ENCODE data around the gene OVOL3.

OVOL3 gene

DNA sequence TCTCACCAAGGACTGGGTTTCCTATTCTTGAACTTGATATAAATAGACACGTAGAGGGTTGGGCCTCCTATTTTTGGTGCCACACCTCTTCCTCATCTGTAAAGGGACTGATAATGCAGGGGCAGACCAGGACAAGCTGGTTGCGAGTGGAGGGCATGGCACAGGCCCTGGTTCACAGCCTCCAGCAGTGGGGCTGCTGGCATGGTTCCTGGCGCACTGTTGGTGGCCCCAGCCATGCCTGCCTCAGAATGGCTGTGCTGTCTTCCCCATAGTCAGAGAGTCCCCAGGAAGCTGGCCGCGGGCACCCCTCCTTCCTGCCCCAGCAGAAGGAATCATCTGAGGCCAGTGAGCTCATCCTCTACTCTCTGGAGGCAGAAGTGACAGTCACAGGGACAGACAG lies 10.5 kb upstream of the OVOL3 start:
- no peak for DNase-seq (ENCODE audit: low read depth)

DNA sequence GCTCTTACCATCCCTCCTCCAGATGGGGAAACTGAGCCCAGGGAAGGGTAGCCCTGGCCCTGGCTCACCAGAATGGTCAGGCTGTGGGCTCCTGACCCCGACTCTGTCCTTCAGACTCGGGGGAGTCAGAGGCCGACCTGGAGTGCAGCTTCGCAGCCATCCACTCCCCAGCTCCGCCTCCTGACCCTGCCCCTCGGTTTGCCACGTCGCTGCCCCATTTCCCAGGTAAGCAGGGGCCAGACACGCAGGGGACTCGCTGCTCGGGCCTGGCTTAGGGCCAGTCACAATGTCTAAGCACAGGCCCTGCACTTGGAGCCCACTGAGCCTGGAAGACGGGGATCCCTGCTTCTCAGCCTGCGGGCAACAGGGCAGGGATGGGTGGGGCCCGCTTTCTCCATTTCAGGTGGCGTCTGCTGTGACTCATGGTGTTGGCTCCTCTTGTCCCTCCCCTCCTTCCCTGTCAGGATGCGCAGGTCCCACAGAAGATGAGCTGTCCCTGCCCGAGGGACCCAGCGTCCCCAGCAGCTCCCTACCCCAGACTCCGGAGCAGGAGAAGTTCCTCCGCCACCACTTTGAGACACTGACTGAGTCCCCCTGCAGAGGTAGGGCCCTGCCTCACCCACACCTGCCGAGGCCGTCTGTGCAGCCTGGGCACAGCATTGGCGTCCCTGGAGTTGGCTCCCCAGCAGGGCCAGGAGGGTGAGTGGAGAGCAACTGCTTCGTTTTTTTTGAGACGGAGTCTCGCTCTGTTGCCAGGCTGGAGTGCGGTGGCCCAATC lies 9.2 kb upstream of the OVOL3 start:
- DNase-seq (ENCODE audit: low read depth), result no peak

- no peak for DNase-seq (ENCODE audit: low read depth)
Measured at GRCh38 chr19:36103040-36103626, 7.8 kb upstream of the OVOL3 start.

DNA sequence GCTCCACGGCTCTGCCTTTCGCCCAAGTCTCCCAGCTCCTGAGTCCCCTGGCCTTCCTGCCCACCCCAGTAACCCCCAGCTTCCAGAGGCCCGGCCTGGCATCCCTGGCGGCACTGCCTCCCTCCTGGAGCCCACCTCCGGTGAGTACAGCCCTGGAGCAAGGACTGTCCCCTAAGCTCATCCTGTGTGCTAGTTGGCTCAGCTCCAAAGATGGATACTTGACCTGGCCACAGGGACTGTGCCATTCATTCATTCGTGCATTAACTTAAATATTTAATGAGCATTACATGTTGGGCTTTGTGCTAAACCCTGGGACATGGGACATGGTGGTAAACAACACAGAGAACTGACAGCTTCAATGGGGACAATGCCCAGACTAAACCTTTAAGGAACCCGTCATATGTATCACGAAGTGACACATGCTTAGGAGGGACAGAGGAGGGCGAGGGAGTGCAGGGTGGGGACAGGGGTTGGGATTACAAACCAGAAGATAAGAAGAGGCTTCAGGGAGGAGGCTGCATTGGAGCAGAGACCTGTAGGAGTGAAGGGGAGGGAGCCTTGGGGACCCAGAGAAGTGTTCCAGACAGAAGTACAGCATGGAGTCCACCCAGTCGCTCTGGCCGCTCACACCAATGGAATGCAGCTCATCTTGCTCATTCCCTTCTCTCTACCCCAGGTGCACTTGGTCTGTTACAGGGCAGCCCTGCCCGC lies 6.9 kb upstream of the OVOL3 start:
- DNase-seq (ENCODE audit: low read depth), result no peak

GRCh38 chr19:36106441-36106840 lies 4.5 kb upstream of the OVOL3 start:
- no peak for DNase-seq (ENCODE audit: low read depth)

DNA sequence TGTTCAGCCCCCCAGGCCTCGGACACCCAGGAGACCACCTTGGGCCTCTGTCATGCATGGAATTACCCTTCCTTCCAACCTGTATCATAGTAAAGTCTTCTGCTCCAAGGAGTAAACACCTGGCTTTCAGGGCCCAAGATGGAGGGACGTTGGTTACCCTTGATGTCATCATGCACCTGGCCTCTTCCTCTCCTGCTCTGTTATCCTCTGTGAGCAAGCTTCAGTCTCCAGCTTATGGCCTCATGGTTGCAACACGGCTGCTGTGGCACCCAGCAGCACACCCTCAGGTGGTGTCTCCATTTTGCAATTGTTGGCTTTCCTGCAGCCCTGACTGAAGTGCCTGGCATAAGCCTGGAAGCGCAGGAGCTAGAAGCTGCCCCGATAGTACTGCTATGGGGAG lies 4.0 kb upstream of the OVOL3 start:
- no peak for DNase-seq (ENCODE audit: low read depth)

- DNase-seq (ENCODE audit: low read depth), result no peak
Measured at GRCh38 chr19:36108684-36109083, 2.3 kb upstream of the OVOL3 start.

GRCh38 chr19:36111200-36111539 lies 227 bp downstream of the OVOL3 start:
- no peak for DNase-seq (ENCODE audit: low read depth)

DNA sequence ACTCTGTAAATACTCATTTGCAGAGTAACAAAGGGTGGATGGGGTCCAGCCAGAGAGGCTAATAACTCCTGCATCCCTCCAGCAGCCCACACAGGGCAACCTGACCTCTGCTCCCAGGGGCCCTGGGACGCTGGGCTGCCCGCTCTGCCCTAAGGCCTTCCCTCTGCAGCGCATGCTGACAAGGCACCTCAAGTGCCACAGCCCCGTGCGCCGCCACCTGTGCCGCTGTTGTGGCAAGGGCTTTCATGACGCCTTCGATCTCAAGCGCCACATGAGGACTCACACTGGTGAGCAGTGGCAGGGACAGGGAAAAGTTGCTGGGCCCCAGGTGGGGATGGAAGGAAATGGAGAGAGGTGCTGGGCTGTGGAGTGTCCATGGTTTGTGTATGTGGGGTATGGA lies 1.7 kb downstream of the OVOL3 start:
- DNase-seq (ENCODE audit: low read depth), result no peak

DNA sequence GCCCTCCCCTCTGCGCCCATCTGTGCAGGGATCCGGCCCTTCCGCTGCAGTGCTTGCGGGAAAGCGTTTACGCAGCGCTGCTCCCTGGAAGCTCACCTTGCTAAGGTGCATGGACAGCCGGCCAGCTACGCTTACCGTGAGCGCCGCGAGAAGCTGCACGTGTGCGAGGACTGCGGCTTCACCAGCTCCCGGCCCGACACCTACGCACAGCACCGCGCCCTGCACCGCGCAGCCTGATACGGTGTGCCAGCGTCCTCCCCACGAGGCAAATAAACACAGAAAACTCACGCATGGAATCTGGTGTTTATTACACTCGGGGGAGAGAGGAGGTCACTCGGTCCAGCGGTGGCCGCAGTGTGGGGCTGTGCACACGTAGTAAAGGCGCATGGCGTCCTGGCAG lies 2.5 kb downstream of the OVOL3 start:
- no peak for DNase-seq (ENCODE audit: low read depth)

GRCh38 chr19:36113894-36114720 lies 3.2 kb downstream of the OVOL3 start:
- DNase-seq (ENCODE audit: low read depth), result no peak

DNA sequence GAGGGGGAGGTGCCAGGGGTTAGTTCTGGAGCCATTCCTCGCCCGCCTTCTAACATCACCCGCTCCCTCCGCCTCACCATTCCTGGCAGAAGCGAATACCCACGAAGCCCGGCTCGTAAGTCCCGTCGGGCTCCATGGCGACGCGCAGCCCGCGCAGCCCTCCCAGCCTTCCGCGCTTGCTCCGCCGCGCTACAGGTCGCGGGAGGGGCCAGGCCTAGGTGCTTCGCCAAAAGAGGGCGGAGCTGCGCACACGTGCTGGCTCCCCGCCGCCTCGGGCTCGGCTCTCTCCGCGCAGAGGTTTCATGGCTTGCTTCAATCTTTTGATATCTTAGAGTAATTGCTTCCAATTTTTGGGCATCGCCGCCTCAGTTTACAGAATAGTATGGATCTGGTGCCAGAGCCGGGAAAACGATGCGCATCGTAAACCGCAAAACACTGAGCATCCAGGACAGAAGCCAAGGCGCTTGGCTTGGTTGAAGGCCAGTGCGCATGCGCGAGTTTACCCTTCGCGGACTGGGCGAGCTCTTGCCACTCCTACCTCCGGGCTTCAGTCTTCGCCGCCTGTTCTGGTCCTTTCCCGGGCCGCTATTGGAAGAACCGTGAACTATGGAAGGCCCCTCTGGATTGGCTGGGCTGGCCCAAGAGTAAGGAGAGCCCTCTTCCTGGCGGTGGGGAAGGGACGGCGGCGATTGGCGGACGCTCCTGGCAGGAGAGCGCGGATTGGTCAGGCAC lies 3.9 kb downstream of the OVOL3 start, which contains the start of gene POLR2I:
Gene POLR2I, minus strand, starts transcription at position 155 of the 732 bp plus-strand sequence. Its CDS starts 19 bp downstream, at position 136.
- DNase-seq (ENCODE audit: low read depth), result peak; percentile 97

DNA sequence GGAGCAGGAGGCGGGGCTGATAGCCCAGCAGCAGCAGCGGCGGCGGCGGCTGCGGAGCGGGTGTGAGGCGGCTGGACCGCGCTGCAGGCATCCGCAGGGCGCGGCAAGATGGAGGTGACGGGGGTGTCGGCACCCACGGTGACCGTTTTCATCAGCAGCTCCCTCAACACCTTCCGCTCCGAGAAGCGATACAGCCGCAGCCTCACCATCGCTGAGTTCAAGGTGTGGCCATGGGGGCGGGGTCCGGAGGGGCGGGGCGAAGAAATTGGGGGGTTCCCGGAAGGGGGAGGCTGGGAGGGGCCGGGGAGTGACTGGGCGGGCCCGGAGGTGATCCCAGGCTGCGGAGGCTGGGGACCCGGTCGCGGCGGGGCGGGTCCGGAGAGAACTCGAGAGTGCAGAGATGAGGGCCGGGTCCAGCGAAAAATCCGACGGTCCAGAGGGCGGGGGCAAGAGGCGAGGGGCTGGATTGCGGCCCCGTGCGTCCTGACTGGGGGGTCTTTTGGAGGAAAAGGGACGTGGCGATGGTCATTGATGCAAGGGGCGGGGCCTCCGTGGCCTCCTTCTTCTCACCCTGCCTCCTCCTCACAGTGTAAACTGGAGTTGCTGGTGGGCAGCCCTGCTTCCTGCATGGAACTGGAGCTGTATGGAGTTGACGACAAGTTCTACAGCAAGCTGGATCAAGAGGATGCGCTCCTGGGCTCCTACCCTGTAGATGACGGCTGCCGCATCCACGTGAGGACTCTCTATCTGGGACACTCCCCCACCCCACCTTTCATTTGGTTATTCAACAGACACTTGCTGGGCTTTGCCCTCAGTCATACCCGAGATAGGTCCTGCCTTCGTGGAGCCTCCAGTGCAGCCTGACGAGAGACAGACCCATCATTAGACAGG lies 4.8 kb downstream of the OVOL3 start, which contains the start of gene TBCB:
Gene TBCB, plus strand, starts transcription at position 16 of the 891 bp plus-strand sequence. Its CDS starts 93 bp downstream, at position 109.
- peak; percentile 59 for DNase-seq (ENCODE audit: low read depth)

- DNase-seq (ENCODE audit: low read depth), result no peak
Measured at GRCh38 chr19:36116344-36116637, 5.3 kb downstream of the OVOL3 start.

- DNase-seq (ENCODE audit: low read depth), result no peak
Measured at GRCh38 chr19:36120092-36120983, 9.4 kb downstream of the OVOL3 start.

DNA sequence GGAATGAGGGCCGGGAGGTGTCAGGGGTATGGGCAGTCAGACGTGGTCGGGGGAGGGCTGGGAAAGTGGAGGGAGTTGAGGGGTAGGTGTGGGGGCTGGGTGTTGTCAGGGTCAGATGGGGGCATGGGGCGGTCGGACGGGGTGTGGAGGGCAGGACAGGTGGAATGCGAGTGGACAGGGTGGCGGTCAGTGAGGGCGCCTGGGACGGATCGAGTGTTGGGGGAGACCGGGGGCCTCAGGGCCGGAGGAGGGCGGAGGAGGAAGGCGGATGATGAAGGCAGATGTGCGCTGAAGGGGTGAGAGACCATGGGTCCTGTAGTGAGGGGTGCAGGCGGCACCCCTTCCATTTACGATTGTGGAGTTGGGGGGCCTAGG lies 10.0 kb downstream of the OVOL3 start:
- DNase-seq (ENCODE audit: low read depth), result no peak

GRCh38 chr19:36121486-36122124 lies 10.7 kb downstream of the OVOL3 start:
- DNase-seq (ENCODE audit: low read depth), result no peak

GRCh38 chr19:36125557-36125956 lies 14.6 kb downstream of the OVOL3 start:
- no peak for DNase-seq (ENCODE audit: low read depth)

DNA sequence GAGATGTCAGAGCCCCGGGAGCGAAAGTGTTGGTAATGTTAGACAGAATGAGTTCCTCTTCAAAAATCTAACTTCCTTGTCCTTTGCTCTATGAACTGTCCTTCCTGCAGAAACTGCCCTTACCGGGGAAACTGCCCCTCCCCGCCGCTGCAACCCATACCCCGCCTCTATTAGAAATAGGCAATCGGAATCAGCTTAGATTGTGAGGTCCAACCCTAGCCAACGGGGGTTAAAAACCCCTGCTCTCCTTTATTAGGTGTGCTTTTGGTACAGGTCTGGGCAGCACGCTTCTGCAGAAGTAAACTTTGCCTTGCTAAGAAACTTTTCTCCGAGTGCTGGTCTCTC lies 17.4 kb downstream of the OVOL3 start:
- peak; percentile 38 for DNase-seq (ENCODE audit: low read depth)
